CD14-positive monocyte (primary cell): ENCODE measurements around the gene GRIK2. TPM values are rescaled to one million over a fixed set of nuclear protein-coding genes. Genes with fewer than 3 reads are reported as not detected.

Experiments
- DNase-seq, 3 donors: peaks; one replicate each; pipeline ENCODE4 v3.0.0-alpha.2; 2011 to 2022
- H2AFZ ChIP-seq: 2 replicates; pipeline ENCODE4 v1.6.0; 2012; ENCODE audit warnings: mild to moderate bottlenecking, low read depth, low read length, inconsistent platforms; ENCODE audit not compliant: insufficient read depth, poor library complexity, severe bottlenecking
- H3K27ac ChIP-seq, 2 donors: 1 replicate in 1 of 2; 2 replicates in 1 of 2; pipeline ENCODE4 v1.5.1; 2012 to 2013; ENCODE audit warnings: low read length in 2 of 2, control low read depth in 1 of 2, inconsistent platforms in 1 of 2, low read depth in 1 of 2, mild to moderate bottlenecking in 1 of 2
- H3K27me3 ChIP-seq, 2 donors: one replicate each; pipeline versions ENCODE4 v1.6.0 to v1.6.1; 2011 to 2013; ENCODE audit warnings: low read length in 2 of 2; ENCODE audit not compliant: control insufficient read depth in 2 of 2, insufficient read depth in 2 of 2
- H3K36me3 ChIP-seq, 2 donors: replicated peaks in 1 of 2; 1 replicate in 1 of 2; 2 replicates in 1 of 2; pipeline versions ENCODE4 v1.5.1 to v1.6.1; 2012 to 2013; ENCODE audit warnings: low read length in 2 of 2, control low read depth in 1 of 2, inconsistent platforms in 1 of 2, mild to moderate bottlenecking in 1 of 2; ENCODE audit not compliant: insufficient read depth in 2 of 2, control insufficient read depth in 1 of 2
- H3K4me1 ChIP-seq, 2 donors: 1 replicate in 1 of 2; 2 replicates in 1 of 2; pipeline versions ENCODE4 v1.5.1 to v1.6.1; 2012 to 2013; ENCODE audit warnings: low read length in 2 of 2, control low read depth in 1 of 2, inconsistent platforms in 1 of 2, mild to moderate bottlenecking in 1 of 2, moderate library complexity in 1 of 2; ENCODE audit not compliant: insufficient read depth in 2 of 2, control insufficient read depth in 1 of 2
- H3K4me2 ChIP-seq: replicated peaks from 2 replicates; pipeline ENCODE3; 2012; ENCODE audit warnings: low read length, moderate library complexity, mild to moderate bottlenecking; ENCODE audit not compliant: poor library complexity, severe bottlenecking; ENCODE audit errors: extremely low read depth
- H3K4me3 ChIP-seq, 3 experiments: fragments of 200-600 bp in 1 of 3; sonication (generic) in 1 of 3; replicated peaks in 1 of 3; 1 replicate in 2 of 3; 2 replicates in 1 of 3; pipeline ENCODE4 v1.5.1; 2011 to 2013; ENCODE audit warnings: low read length in 3 of 3, mild to moderate bottlenecking in 3 of 3, control low read depth in 2 of 3, low read depth in 2 of 3, inconsistent platforms in 1 of 3, moderate library complexity in 1 of 3
- H3K79me2 ChIP-seq: 2 replicates; pipeline ENCODE4 v1.6.0; 2012; ENCODE audit warnings: mild to moderate bottlenecking, control low read depth, inconsistent platforms, low read length, moderate library complexity; ENCODE audit not compliant: insufficient read depth
- H3K9ac ChIP-seq: 2 replicates; pipeline ENCODE4 v1.6.0; 2017; ENCODE audit warnings: low read length, mild to moderate bottlenecking; ENCODE audit not compliant: insufficient read depth, poor library complexity, severe bottlenecking
- H3K9me3 ChIP-seq, 2 donors: replicated peaks in 1 of 2; 1 replicate in 1 of 2; 2 replicates in 1 of 2; pipeline versions ENCODE4 v1.5.1 to v1.6.1; 2012 to 2013; ENCODE audit warnings: low read length in 2 of 2, control low read depth in 1 of 2; ENCODE audit not compliant: control insufficient read depth in 1 of 2, insufficient read depth in 1 of 2
- H4K20me1 ChIP-seq: 2 replicates; pipeline ENCODE4 v1.6.0; 2012; ENCODE audit warnings: mild to moderate bottlenecking, low read length, control low read depth, moderate library complexity; ENCODE audit not compliant: insufficient read depth
- H3K27ac Mint-ChIP-seq, 7 donors: one replicate each; pipeline ENCODE4 v1.8.0; 2020; ENCODE audit warnings: mild to moderate bottlenecking in 7 of 7, mixed read lengths in 7 of 7, moderate library complexity in 6 of 7, inconsistent platforms in 2 of 7
- H3K27me3 Mint-ChIP-seq, 3 donors: one replicate each; pipeline ENCODE4 v1.8.0; 2021 to 2022; ENCODE audit warnings: low read depth in 3 of 3, mild to moderate bottlenecking in 3 of 3, mixed read lengths in 3 of 3, moderate library complexity in 3 of 3, inconsistent platforms in 1 of 3
- H3K36me3 Mint-ChIP-seq, 2 donors: one replicate each; pipeline ENCODE4 v1.8.0; 2020; ENCODE audit warnings: mixed read lengths in 2 of 2, inconsistent platforms in 1 of 2, mild to moderate bottlenecking in 1 of 2
- H3K4me1 Mint-ChIP-seq: one replicate; pipeline ENCODE4 v1.8.0; 2020; ENCODE audit warnings: mild to moderate bottlenecking, mixed read lengths
- H3K4me3 Mint-ChIP-seq, 2 donors: one replicate each; pipeline ENCODE4 v1.8.0; 2020; ENCODE audit warnings: mild to moderate bottlenecking in 2 of 2, mixed read lengths in 2 of 2, moderate library complexity in 1 of 2
- H3K9me3 Mint-ChIP-seq, 7 donors: one replicate each; pipeline ENCODE4 v1.8.0; 2020 to 2022; ENCODE audit warnings: mixed read lengths in 7 of 7, mild to moderate bottlenecking in 6 of 7, moderate library complexity in 6 of 7, inconsistent platforms in 2 of 7
- WGBS: methylation state at CpG from one replicate; pipeline ENCODE4 v1.1.5; 2013; ENCODE audit warnings: missing lambda C conversion rate; ENCODE audit not compliant: insufficient coverage; 5-methylcytosine and 5-hydroxymethylcytosine counted together
- intact Hi-C, 2 donors: fragments of 100-400 bp; cut with micrococcal nuclease; formaldehyde crosslinking; loops; one replicate each; pipeline versions ENCODE4 v1.15.0 to v1.15.1; 2023
- polyA plus RNA-seq, 3 donors: library from polyadenylated mRNA; depleted of rRNA in 1 of 3; unstranded in 2 of 3; stranded (reverse) in 1 of 3; fragments of 300-500 nt in 2 of 3; fragments of >200 nt in 1 of 3; fragmentation: Illumina TruSeq in 2 of 3; gene quantifications; 1 replicate in 2 of 3; 2 replicates in 1 of 3; pipeline ENCODE4 v1.2.3, GENCODE V29; 2012 to 2021
- TF ChIP-seq, protein P1 (sequence below): fragments of 200-600 bp; IDR thresholded peaks from one replicate; pipeline ENCODE4 v1.8.0; 2022; ENCODE audit warnings: antibody characterized with exemption, mild to moderate bottlenecking

The GRIK2 gene
- polyA plus RNA-seq, 3 donors: not detected

DNA sequence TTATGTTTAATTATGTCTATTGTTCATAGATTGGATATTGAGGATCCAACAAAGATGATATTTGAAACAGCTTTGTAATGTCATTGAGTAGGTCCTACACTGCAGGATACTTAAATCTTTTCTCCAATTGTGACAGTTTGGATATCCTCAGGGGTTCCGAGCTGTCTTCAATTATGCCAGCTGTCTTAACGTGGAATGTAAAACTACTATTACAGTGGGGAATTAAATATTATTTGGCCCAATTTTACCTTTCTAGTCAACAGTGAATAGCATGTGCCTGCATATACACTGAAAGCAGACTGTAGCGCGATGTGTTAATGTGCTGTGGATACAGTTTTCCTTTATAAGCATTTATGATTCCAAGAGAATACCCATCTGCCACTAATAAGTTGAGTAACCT, 156.9 kb downstream of the GRIK2 start:
- Histone ChIP-seq H3K9me3 (no peaks in the 10 kb centered on the region), H3K9ac (no peak overlapping the region), H3K36me3 (no peaks in the 10 kb centered on the region), H3K27ac (no peak overlapping the region), H2AFZ (no peak overlapping the region), H3K27me3 (no peaks in the 10 kb centered on the region), H3K79me2 (no peaks in the 10 kb centered on the region), H3K4me2 (no peak overlapping the region), H4K20me1 (no peaks in the 10 kb centered on the region), H3K4me3 (no peak overlapping the region), H3K4me1 (no peaks in the 10 kb centered on the region)
- DNase-seq: no peak
- Mint-ChIP-seq H3K27ac (no peak overlapping the region), H3K4me1 (no peaks in the 10 kb centered on the region), H3K9me3 (peaks cover 0 to 3% (median 0%) of the 10 kb centered on the region in 7 donors), H3K27me3 (no peaks in the 10 kb centered on the region), H3K4me3 (no peak overlapping the region), H3K36me3 (no peaks in the 10 kb centered on the region)
- WGBS: no CpG with 5 or more reads among the region's 4 CpGs
- intact Hi-C loops: no loop called here
- TF ChIP-seq, protein P1, sequence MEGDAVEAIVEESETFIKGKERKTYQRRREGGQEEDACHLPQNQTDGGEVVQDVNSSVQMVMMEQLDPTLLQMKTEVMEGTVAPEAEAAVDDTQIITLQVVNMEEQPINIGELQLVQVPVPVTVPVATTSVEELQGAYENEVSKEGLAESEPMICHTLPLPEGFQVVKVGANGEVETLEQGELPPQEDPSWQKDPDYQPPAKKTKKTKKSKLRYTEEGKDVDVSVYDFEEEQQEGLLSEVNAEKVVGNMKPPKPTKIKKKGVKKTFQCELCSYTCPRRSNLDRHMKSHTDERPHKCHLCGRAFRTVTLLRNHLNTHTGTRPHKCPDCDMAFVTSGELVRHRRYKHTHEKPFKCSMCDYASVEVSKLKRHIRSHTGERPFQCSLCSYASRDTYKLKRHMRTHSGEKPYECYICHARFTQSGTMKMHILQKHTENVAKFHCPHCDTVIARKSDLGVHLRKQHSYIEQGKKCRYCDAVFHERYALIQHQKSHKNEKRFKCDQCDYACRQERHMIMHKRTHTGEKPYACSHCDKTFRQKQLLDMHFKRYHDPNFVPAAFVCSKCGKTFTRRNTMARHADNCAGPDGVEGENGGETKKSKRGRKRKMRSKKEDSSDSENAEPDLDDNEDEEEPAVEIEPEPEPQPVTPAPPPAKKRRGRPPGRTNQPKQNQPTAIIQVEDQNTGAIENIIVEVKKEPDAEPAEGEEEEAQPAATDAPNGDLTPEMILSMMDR: no peak

DNA sequence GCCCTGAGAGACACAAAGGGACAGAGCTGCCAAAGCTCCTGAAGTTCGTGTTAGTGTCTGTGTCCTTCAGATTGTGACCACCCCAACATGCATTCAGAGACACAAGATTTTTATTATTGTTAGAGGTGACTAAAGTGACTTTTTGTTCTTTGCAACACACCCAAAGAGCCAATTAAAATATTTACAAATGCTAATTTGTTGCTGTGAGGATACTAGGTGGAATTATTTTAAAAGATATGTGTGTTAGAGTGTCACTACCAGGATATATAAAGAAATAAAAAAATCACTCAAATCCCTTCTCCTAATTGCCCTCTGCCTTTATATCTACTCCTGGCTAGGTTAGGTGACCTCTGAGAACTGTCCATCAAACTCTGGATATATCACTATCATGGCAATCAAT, 160.7 kb downstream of the GRIK2 start:
- DNase-seq: no peak
- no peak overlapping the region for H3K4me2 ChIP-seq
- H4K20me1 ChIP-seq: no peaks in the 10 kb centered on the region
- no peaks in the 10 kb centered on the region for H3K27me3 Mint-ChIP-seq
- no peaks in the 10 kb centered on the region for H3K4me1 Mint-ChIP-seq
- H3K27ac Mint-ChIP-seq: no peak overlapping the region
- no peak overlapping the region for H3K4me3 ChIP-seq
- peaks cover 0 to 3% (median 0%) of the 10 kb centered on the region in 7 donors for H3K9me3 Mint-ChIP-seq
- intact Hi-C loops: no loop called here
- H3K79me2 ChIP-seq: no peaks in the 10 kb centered on the region
- H2AFZ ChIP-seq: no peak overlapping the region
- no peaks in the 10 kb centered on the region for H3K9me3 ChIP-seq
- TF ChIP-seq, protein P1: no peak
- H3K27ac ChIP-seq: no peak overlapping the region
- no peaks in the 10 kb centered on the region for H3K36me3 ChIP-seq
- H3K4me1 ChIP-seq: no peaks in the 10 kb centered on the region
- H3K36me3 Mint-ChIP-seq: no peaks in the 10 kb centered on the region
- no peaks in the 10 kb centered on the region for H3K27me3 ChIP-seq
- no peak overlapping the region for H3K4me3 Mint-ChIP-seq
- whole genome bisulfite sequencing: no CpG with 5 or more reads among the region's 1 CpG
- no peak overlapping the region for H3K9ac ChIP-seq
